Fibroblast of pulmonary artery (primary cell): ENCODE measurements around the gene B9D1.

Source experiments
- DNase-seq: peaks from one replicate; pipeline ENCODE4 v3.0.0-alpha.2; 2010; ENCODE audit warnings: low read depth
- H3K4me3 ChIP-seq: replicated peaks from 2 replicates; pipeline ENCODE4 v1.5.1; 2011; ENCODE audit warnings: low read depth, mild to moderate bottlenecking, control low read depth, low read length, moderate library complexity
- CTCF ChIP-seq: IDR thresholded peaks from 2 replicates; pipeline ENCODE4 v1.5.1; 2011; ENCODE audit warnings: mild to moderate bottlenecking, control low read depth, low read length, inconsistent platforms; ENCODE audit errors: missing control alignments

B9D1 gene

GRCh38 chr17:19298569-19299213 lies 63.8 kb downstream of the B9D1 start:
- H3K4me3 ChIP-seq: no peak overlapping the region
- no peak for TF ChIP-seq CTCF
- DNase-seq: no peak

GRCh38 chr17:19296786-19297778 lies 65.4 kb downstream of the B9D1 start:
- no peak for DNase-seq
- no peak for TF ChIP-seq CTCF
- H3K4me3 ChIP-seq: no peak overlapping the region

GRCh38 chr17:19295473-19296135 lies 66.9 kb downstream of the B9D1 start:
- no peak for DNase-seq
- TF ChIP-seq CTCF: no peak
- H3K4me3 ChIP-seq: no peak overlapping the region

- TF ChIP-seq CTCF: no peak
- no peak overlapping the region for H3K4me3 ChIP-seq
- no peak for DNase-seq
Observed at GRCh38 chr17:19294443-19294842, 68.1 kb downstream of the B9D1 start.
